ENCODE measurements around the gene SQSTM1. TPM values are rescaled to one million over a fixed set of nuclear protein-coding genes. Genes with fewer than 3 reads are reported as not detected.

Gene SQSTM1
- total and polyA plus RNA-seq, 4 donors, result 298 to 568 (median 372) TPM

DNA sequence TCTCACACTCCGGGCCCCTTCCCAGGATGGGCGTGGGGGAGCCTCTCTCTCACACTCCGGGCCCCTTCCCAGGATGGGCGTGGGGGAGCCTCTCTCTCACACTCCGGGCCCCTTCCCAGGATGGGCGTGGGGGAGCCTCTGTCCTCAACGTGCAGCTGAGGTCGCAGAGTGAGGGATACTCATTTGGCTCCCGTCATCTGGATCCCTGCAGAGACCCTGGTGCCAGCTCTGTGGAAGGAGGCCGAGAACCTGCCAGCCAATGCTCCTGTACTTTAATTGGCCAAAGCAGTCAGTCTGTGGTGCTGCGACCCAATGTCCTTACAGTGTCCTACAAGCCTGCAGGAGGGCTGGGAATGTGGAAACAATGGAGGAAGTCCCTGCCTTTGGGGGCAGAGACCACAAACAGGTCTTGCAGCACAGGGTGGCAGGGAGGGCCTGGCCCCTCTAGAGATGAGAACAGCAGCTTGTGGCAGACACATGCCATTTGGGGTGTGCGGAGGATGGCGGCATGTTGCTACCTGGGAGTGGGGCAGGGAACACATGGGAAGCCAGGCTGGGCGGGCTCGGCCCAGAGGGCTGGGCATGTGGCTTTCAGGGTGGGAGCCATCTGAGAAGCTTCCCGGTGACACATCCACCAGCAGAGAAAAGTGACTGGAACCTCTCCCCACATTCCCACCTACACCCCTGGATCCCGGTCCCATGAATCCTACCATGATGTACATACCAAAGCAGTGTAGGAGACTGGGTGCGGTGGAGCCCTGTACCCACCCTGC is 51.5 kb downstream of the SQSTM1 start:
- peaks cover 7 to 72% (median 26%) of the 10 kb centered on the region in 4 donors for H3K36me3 ChIP-seq (ENCODE audit: control insufficient read depth in 4 of 4, insufficient read depth in 4 of 4, low read length in 4 of 4)
- TF ChIP-seq, protein P1, sequence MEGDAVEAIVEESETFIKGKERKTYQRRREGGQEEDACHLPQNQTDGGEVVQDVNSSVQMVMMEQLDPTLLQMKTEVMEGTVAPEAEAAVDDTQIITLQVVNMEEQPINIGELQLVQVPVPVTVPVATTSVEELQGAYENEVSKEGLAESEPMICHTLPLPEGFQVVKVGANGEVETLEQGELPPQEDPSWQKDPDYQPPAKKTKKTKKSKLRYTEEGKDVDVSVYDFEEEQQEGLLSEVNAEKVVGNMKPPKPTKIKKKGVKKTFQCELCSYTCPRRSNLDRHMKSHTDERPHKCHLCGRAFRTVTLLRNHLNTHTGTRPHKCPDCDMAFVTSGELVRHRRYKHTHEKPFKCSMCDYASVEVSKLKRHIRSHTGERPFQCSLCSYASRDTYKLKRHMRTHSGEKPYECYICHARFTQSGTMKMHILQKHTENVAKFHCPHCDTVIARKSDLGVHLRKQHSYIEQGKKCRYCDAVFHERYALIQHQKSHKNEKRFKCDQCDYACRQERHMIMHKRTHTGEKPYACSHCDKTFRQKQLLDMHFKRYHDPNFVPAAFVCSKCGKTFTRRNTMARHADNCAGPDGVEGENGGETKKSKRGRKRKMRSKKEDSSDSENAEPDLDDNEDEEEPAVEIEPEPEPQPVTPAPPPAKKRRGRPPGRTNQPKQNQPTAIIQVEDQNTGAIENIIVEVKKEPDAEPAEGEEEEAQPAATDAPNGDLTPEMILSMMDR (IDR thresholded peaks at IDR 0.05; ENCODE audit: control extremely low read depth, extremely low read depth), result no peak

DNA sequence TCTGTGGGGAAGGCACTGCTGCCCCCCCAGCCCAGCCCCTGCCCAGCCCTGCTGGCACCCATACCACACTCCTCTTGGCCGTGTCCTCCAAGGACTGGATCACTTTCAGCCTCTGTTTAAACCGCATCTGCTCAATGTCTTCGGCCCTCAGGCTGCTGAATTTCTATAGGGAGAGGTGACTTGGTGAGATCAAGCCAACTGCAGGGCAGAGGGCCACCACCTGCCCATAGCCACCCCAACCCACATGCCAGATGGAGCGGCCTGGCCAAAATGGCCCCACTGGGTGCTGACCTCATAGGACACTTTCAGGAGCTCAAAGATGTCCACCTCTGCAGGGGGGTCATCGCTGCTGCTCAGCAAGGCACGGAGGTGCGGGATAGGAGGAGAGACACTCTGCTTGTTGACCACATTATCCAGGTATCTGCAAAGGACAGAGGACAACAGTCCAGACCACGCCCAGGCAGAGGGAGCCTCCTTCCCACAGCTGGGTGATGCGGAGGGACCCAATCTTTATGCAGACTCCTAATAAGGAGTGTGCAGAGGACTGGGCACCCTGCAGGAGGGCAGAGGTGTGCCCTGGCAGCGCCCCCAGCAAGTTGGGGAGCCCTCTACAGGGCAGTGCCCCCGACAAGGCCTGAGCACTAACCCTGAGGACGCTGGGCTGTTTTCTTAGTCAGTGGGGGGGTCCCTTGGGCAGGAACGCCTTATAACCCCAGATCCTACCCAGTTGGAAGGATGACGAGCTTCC is 52.3 kb downstream of the SQSTM1 start:
- H3K27me3 ChIP-seq (ENCODE audit: control insufficient read depth in 3 of 3, insufficient read depth in 3 of 3, low read length in 2 of 3), result no peaks in the 10 kb centered on the region
- H3K9me3 ChIP-seq (ENCODE audit: control insufficient read depth in 4 of 4, insufficient read depth in 3 of 4, low read length in 3 of 4), result no peaks in the 10 kb centered on the region
- H3K4me3 ChIP-seq, result no peak overlapping the region
- no peak for DNase-seq
- H3K36me3 ChIP-seq (ENCODE audit: control insufficient read depth in 4 of 4, insufficient read depth in 4 of 4, low read length in 4 of 4), result peaks cover 7 to 70% (median 26%) of the 10 kb centered on the region in 4 donors
- H3K27ac ChIP-seq (ENCODE audit: low read depth in 1 of 2, low read length in 1 of 2), result no peak overlapping the region
- no peak for ATAC-seq (ENCODE audit: insufficient read depth, low FRiP score)
- H3K9ac ChIP-seq (ENCODE audit: insufficient read depth in 1 of 2, low read length in 2 of 2), result no peak overlapping the region
- TF ChIP-seq, protein P1 (IDR thresholded peaks at IDR 0.05; ENCODE audit: control extremely low read depth, extremely low read depth), result no peak
- H3K4me1 ChIP-seq (ENCODE audit: control insufficient read depth in 5 of 5, insufficient read depth in 5 of 5, low read length in 5 of 5), result peaks cover 0 to 4% (median 0%) of the 10 kb centered on the region in 5 donors
- 94 to 97% methylated on average over 14 of the region's 14 CpGs for WGBS, 2 donors

More for the DNA sequence above, 51.5 kb downstream of the SQSTM1 start:
- no peaks in the 10 kb centered on the region for H3K27me3 ChIP-seq (ENCODE audit: control insufficient read depth in 3 of 3, insufficient read depth in 3 of 3, low read length in 2 of 3)
- peaks cover 0 to 4% (median 0%) of the 10 kb centered on the region in 5 donors for H3K4me1 ChIP-seq (ENCODE audit: control insufficient read depth in 5 of 5, insufficient read depth in 5 of 5, low read length in 5 of 5)
- no peak overlapping the region for H3K4me3 ChIP-seq
- WGBS, 2 donors, result 94% methylated on average over 14 to 15 of the region's 18 CpGs
- DNase-seq, result no peak
- ATAC-seq (ENCODE audit: insufficient read depth, low FRiP score), result no peak
- no peaks in the 10 kb centered on the region for H3K9me3 ChIP-seq (ENCODE audit: control insufficient read depth in 4 of 4, insufficient read depth in 3 of 4, low read length in 3 of 4)
- H3K9ac ChIP-seq (ENCODE audit: insufficient read depth in 1 of 2, low read length in 2 of 2), result no peak overlapping the region
- no peak overlapping the region for H3K27ac ChIP-seq (ENCODE audit: low read depth in 1 of 2, low read length in 1 of 2)

DNA sequence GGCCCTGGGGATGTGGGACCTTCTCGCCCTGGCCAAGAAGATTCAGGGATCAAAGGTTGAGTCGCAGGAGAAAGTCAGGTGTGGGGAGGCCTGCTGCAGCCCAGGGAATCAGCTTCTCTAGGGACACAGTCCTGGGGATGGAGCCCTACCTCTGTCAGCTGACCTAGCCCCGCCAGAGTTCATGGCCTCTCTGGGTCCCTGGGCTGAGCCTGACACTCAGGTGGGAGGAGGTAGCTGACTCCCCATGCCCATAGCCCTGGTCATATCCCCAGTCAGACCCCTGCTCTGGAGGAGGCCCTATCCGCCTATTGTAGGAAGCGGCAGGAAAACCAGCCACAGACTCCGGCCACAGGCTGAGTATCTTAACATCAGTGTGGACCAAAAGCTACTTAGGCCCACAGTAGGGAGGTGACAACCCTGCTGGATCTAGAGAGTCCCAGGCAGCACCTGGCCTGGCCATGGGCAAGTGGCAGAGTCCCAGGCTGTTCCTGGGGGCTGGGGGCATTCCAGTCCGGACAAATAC is 52.9 kb downstream of the SQSTM1 start:
- Histone ChIP-seq H3K27me3 (ENCODE audit: control insufficient read depth in 3 of 3, insufficient read depth in 3 of 3, low read length in 2 of 3) (no peaks in the 10 kb centered on the region), H3K9me3 (ENCODE audit: control insufficient read depth in 4 of 4, insufficient read depth in 3 of 4, low read length in 3 of 4) (no peaks in the 10 kb centered on the region), H3K36me3 (ENCODE audit: control insufficient read depth in 4 of 4, insufficient read depth in 4 of 4, low read length in 4 of 4) (peaks cover 7 to 73% (median 24%) of the 10 kb centered on the region in 4 donors), H3K4me1 (ENCODE audit: control insufficient read depth in 5 of 5, insufficient read depth in 5 of 5, low read length in 5 of 5) (peaks cover 0 to 4% (median 0%) of the 10 kb centered on the region in 5 donors), H3K27ac (ENCODE audit: low read depth in 1 of 2, low read length in 1 of 2) (no peak overlapping the region), H3K4me3 (no peak overlapping the region), H3K9ac (ENCODE audit: insufficient read depth in 1 of 2, low read length in 2 of 2) (no peak overlapping the region)
- 97% methylated on average over 7 of the region's 7 CpGs for WGBS, 2 donors
- TF ChIP-seq, protein P1 (IDR thresholded peaks at IDR 0.05; ENCODE audit: control extremely low read depth, extremely low read depth), result no peak
- DNase-seq (no peak), ATAC-seq (ENCODE audit: insufficient read depth, low FRiP score) (no peak)
